Measurements from ENCODE around the gene CCDC136.

GRCh38 chr7:128867842-128868623 lies 76.3 kb downstream of the CCDC136 start:
- TF ChIP-seq CTCF (IDR thresholded peaks at IDR 0.05; ENCODE audit: low read depth, low read length, poor library complexity, severe bottlenecking) (no peak), EZH2phosphoT487 (IDR thresholded peaks at IDR 0.05; ENCODE audit: borderline replicate concordance, low read length) (no peak)
